GM21786 (cell line): ENCODE measurements around the gene RARA.
A peak's percentile ranks its signal among the peaks of the same experiment; 100 is the strongest.

Source experiments
- ATAC-seq: cut with Tn5 transposase; IDR thresholded peaks from one replicate; pipeline ENCODE4 v1.9.1; 2021; ENCODE audit not compliant: unreplicated experiment

The RARA gene

GRCh38 chr17:40309031-40309948, at the start of gene RARA:
Gene RARA (plus strand): TSS chr17:40309180. CDS start chr17:40331219, 22,039 bp downstream.
- ATAC-seq = no peak

GRCh38 chr17:40259505-40259904, 49.5 kb upstream of the RARA start:
- ATAC-seq = no peak

GRCh38 chr17:40260528-40260927, 48.5 kb upstream of the RARA start:
- ATAC-seq = no peak

GRCh38 chr17:40264458-40265185, 44.4 kb upstream of the RARA start:
- no peak for ATAC-seq

GRCh38 chr17:40265337-40265736, 43.6 kb upstream of the RARA start:
- no peak for ATAC-seq

GRCh38 chr17:40266882-40267281, 42.1 kb upstream of the RARA start:
- ATAC-seq = no peak

- ATAC-seq = no peak
Observed at GRCh38 chr17:40268141-40268712, 40.8 kb upstream of the RARA start.

GRCh38 chr17:40278414-40278813, 30.6 kb upstream of the RARA start:
- no peak for ATAC-seq

GRCh38 chr17:40279402-40279801, 29.6 kb upstream of the RARA start:
- no peak for ATAC-seq

GRCh38 chr17:40281663-40282062, 27.3 kb upstream of the RARA start:
- no peak for ATAC-seq

GRCh38 chr17:40283662-40284061, 25.3 kb upstream of the RARA start:
- ATAC-seq = no peak

GRCh38 chr17:40284085-40284713, 24.8 kb upstream of the RARA start:
- ATAC-seq = no peak

GRCh38 chr17:40286473-40286872, 22.5 kb upstream of the RARA start:
- ATAC-seq = no peak

- no peak for ATAC-seq
Observed at GRCh38 chr17:40287159-40287493, 21.9 kb upstream of the RARA start.

GRCh38 chr17:40287494-40288369, 21.2 kb upstream of the RARA start, which contains the start of gene CDC6:
Gene CDC6 (plus strand): TSS chr17:40287879. CDS start chr17:40289421, 1,542 bp downstream.
- ATAC-seq = peak; percentile 95

- ATAC-seq = no peak
Observed at GRCh38 chr17:40290629-40291280, 18.2 kb upstream of the RARA start.

GRCh38 chr17:40291281-40291664, 17.7 kb upstream of the RARA start:
- ATAC-seq = no peak

- no peak for ATAC-seq
Observed at GRCh38 chr17:40293363-40293762, 15.6 kb upstream of the RARA start.

GRCh38 chr17:40295488-40296436, 13.2 kb upstream of the RARA start:
- no peak for ATAC-seq
